Measurements from ENCODE around the gene AMTN.

Gene AMTN

DNA sequence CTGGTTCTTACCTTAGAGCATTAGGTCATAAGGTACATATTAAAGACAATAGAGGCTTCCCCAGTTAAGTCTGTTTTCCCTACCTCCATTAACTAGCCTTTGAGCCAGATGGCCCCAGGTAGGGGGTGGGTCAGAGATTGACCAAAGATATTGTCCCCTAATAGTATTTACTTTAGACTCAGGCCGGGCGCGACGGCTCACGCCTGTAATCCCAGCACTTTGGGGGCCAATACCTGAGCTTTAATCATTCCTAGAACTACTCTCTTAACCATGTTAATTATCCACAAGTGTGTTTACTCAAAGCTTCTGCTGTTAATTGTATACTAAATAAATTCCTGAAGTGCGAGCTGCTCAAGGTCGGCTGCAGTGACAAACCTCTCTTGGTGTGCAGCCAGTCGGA, 45.7 kb downstream of the AMTN start:
- DNase-seq = no peak

DNA sequence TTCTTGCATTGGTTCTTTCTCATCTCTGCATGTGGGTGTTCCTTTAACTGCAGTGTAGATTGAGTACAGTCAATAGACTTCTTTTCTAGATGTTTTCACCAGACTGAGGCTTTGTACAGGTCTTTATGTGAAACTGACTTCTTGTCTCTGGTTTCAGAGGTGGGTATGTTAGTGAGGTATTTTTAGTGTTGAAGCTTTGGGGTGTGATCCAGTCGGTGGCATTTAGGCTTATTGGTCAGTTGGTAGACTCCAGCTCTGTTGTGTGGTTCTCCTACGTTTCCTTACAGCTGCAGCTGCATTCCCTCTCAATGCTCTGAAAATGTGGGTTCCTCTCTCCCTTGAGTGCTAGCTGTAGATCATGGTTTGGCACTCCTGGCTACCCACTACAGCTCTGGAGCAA, 52.4 kb downstream of the AMTN start:
- DNase-seq = no peak

DNA sequence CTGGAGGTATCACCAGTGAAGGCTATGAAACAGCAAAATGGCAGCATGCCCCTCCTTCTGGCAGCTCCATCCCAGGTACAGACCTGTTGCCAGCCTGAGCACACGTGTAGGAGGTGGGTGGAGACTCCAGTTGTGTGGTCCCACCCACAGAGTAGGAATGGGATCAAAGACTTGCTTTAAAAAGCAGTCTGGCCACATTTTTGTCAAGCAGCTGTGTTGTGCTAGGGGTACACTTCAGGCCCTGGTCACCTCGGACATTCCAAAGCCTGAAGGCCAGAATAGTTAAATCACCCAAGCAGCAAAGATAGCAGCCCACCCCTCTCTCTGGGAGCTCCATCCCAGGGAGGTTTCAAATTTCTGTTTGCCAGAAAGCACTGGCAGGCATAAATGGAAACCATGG, 53.4 kb downstream of the AMTN start:
- DNase-seq = no peak

DNA sequence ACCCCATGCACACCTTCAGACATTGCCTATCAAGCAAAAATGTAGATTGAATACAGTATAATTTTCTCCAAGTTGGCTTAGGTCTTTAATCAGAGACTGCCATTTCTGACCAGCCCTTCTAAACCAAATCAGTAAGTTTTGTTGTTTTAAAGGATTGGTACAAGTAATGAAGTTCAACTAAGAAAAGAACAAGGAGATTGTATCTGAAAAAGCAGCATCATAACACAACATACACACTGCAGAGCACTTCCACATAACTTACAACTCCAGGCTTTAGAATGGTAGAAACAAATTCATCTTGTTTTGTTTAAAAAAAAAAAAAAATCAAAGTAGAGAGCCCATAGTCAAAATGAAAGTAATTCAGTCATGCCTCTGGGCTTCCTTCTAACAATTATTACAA, 57.6 kb downstream of the AMTN start:
- DNase-seq = no peak

DNA sequence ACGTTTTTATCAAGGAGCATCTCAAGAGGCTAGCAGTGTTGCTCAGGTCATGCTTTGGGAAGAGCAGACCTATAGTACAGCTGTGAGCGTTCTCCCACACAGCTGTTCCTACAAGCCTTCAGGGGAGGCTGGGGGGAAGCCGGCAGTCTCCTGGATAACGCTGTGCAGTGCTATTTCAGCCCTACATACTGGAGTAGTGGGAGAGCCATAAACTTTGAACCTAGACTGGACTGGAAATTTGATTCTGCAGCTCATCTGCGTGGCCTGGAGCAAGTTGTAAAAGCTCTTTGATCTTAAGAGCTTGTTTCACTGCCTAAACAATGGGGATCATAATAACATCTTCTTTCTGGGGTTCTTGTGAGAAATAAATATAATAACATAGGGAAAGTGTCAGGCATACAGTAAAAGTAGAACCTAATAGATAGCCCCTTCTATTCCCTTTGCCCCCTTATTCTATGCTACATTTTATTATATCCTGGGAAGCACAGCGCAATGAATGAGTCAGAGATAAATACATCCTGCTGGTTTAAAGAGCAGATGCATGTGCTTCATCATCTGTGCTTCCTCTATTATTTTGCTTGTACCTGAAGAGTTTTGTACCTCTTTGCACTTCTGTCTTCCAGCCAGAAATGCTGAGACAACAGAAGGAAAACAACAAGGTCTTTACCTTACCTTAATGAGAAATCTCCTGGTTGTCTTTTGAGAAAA, 59.0 kb downstream of the AMTN start:
- no peak for DNase-seq

- DNase-seq = no peak
These were observed 63.6 kb downstream of the AMTN start for GRCh38 chr4:70581980-70582379.
